Activated naive CD8-positive, alpha-beta T cell treated with anti-CD3 and anti-CD28 coated beads for 36 hours (primary cell): ENCODE results near the gene ALAS1. TPM values are rescaled to one million over a fixed set of nuclear protein-coding genes. Genes with fewer than 3 reads are reported as not detected.

Experiments
- DNase-seq: peaks from one replicate; pipeline ENCODE4 v3.0.0; 2021
- H3K27ac Mint-ChIP-seq: one replicate; pipeline ENCODE4 v1.8.0; 2022; ENCODE audit warnings: mild to moderate bottlenecking, moderate library complexity, mixed read lengths
- H3K27me3 Mint-ChIP-seq: one replicate; pipeline ENCODE4 v1.8.0; 2022; ENCODE audit warnings: mild to moderate bottlenecking, mixed read lengths
- H3K36me3 Mint-ChIP-seq: one replicate; pipeline ENCODE4 v1.8.0; 2021; ENCODE audit warnings: mild to moderate bottlenecking, mixed read lengths
- H3K4me1 Mint-ChIP-seq: one replicate; pipeline ENCODE4 v1.8.0; 2021; ENCODE audit warnings: mixed read lengths
- H3K4me3 Mint-ChIP-seq: one replicate; pipeline ENCODE4 v1.8.0; 2022; ENCODE audit warnings: mild to moderate bottlenecking, moderate library complexity, mixed read lengths
- H3K9me3 Mint-ChIP-seq: one replicate; pipeline ENCODE4 v1.8.0; 2022; ENCODE audit warnings: mixed read lengths
- total RNA-seq, 2 experiments: library from RNA; stranded (reverse); gene quantifications; one replicate each; pipeline ENCODE4 v1.2.3, GENCODE V29; 2021

Gene ALAS1
- total RNA-seq, 2 experiments from 2014 or later = 59.4 to 63.0 TPM

- H3K4me1 Mint-ChIP-seq = peaks cover 4% of the 10 kb centered on the region
- H3K27me3 Mint-ChIP-seq = no peaks in the 10 kb centered on the region
- no peaks in the 10 kb centered on the region for H3K9me3 Mint-ChIP-seq
- H3K36me3 Mint-ChIP-seq = no peaks in the 10 kb centered on the region
- no peak for DNase-seq
- H3K27ac Mint-ChIP-seq = no peak overlapping the region
- H3K4me3 Mint-ChIP-seq = no peak overlapping the region
These were observed 12.1 kb upstream of the ALAS1 start for GRCh38 chr3:52185837-52186236.

GRCh38 chr3:52186729-52187128, 11.2 kb upstream of the ALAS1 start:
- no peak for DNase-seq
- Mint-ChIP-seq H3K9me3 (no peaks in the 10 kb centered on the region), H3K4me3 (no peak overlapping the region), H3K4me1 (peaks cover 4% of the 10 kb centered on the region), H3K36me3 (no peaks in the 10 kb centered on the region), H3K27ac (no peak overlapping the region), H3K27me3 (no peaks in the 10 kb centered on the region)

- Mint-ChIP-seq H3K27ac (no peak overlapping the region), H3K4me1 (peaks cover 4% of the 10 kb centered on the region)
- no peak for DNase-seq
These were observed 9.4 kb upstream of the ALAS1 start for GRCh38 chr3:52188556-52188955.

GRCh38 chr3:52190294-52191074, 7.5 kb upstream of the ALAS1 start:
- no peaks in the 10 kb centered on the region for H3K36me3 Mint-ChIP-seq
- no peaks in the 10 kb centered on the region for H3K27me3 Mint-ChIP-seq
- H3K4me3 Mint-ChIP-seq = no peak overlapping the region
- DNase-seq = no peak
- peaks cover 4% of the 10 kb centered on the region for H3K4me1 Mint-ChIP-seq
- no peak overlapping the region for H3K27ac Mint-ChIP-seq
- no peaks in the 10 kb centered on the region for H3K9me3 Mint-ChIP-seq

More at GRCh38 chr3:52188556-52188955, 9.4 kb upstream of the ALAS1 start:
- Mint-ChIP-seq H3K36me3 (no peaks in the 10 kb centered on the region), H3K27me3 (no peaks in the 10 kb centered on the region), H3K4me3 (no peak overlapping the region), H3K9me3 (no peaks in the 10 kb centered on the region)

GRCh38 chr3:52191663-52192062, 6.3 kb upstream of the ALAS1 start:
- peaks cover 12% of the 10 kb centered on the region for H3K4me1 Mint-ChIP-seq
- no peaks in the 10 kb centered on the region for H3K27me3 Mint-ChIP-seq
- H3K4me3 Mint-ChIP-seq = no peak overlapping the region
- no peaks in the 10 kb centered on the region for H3K9me3 Mint-ChIP-seq
- no peak for DNase-seq
- no peak overlapping the region for H3K27ac Mint-ChIP-seq
- no peaks in the 10 kb centered on the region for H3K36me3 Mint-ChIP-seq

GRCh38 chr3:52193065-52193464, 4.9 kb upstream of the ALAS1 start:
- Mint-ChIP-seq H3K27me3 (no peaks in the 10 kb centered on the region), H3K4me3 (no peak overlapping the region), H3K4me1 (peaks cover 18% of the 10 kb centered on the region), H3K27ac (no peak overlapping the region), H3K36me3 (no peaks in the 10 kb centered on the region), H3K9me3 (no peaks in the 10 kb centered on the region)
- no peak for DNase-seq

GRCh38 chr3:52194485-52195290, 3.3 kb upstream of the ALAS1 start:
- peaks cover 28% of the 10 kb centered on the region for H3K4me1 Mint-ChIP-seq
- no peaks in the 10 kb centered on the region for H3K9me3 Mint-ChIP-seq
- no peak overlapping the region for H3K4me3 Mint-ChIP-seq
- no peak overlapping the region for H3K27ac Mint-ChIP-seq
- H3K36me3 Mint-ChIP-seq = peaks cover 5% of the 10 kb centered on the region
- no peak for DNase-seq
- H3K27me3 Mint-ChIP-seq = peaks cover 4% of the 10 kb centered on the region

GRCh38 chr3:52195291-52195597, 2.7 kb upstream of the ALAS1 start:
- no peak for DNase-seq
- Mint-ChIP-seq H3K9me3 (no peaks in the 10 kb centered on the region), H3K36me3 (peaks cover 7% of the 10 kb centered on the region), H3K4me3 (no peak overlapping the region), H3K27ac (no peak overlapping the region), H3K4me1 (peaks cover 31% of the 10 kb centered on the region), H3K27me3 (peaks cover 4% of the 10 kb centered on the region)

- Mint-ChIP-seq H3K27ac (peak overlapping the region; percentile 38), H3K27me3 (peaks cover 4% of the 10 kb centered on the region), H3K9me3 (no peaks in the 10 kb centered on the region), H3K4me3 (no peak overlapping the region), H3K36me3 (peaks cover 10% of the 10 kb centered on the region), H3K4me1 (peaks cover 34% of the 10 kb centered on the region)
- no peak for DNase-seq
These were observed 2.1 kb upstream of the ALAS1 start for GRCh38 chr3:52195823-52196331.

- Mint-ChIP-seq H3K9me3 (no peaks in the 10 kb centered on the region), H3K4me1 (peaks cover 43% of the 10 kb centered on the region), H3K4me3 (no peak overlapping the region), H3K27me3 (peaks cover 4% of the 10 kb centered on the region), H3K27ac (no peak overlapping the region), H3K36me3 (peaks cover 19% of the 10 kb centered on the region)
- DNase-seq = no peak
These were observed 983 bp upstream of the ALAS1 start for GRCh38 chr3:52196977-52197376.

- Mint-ChIP-seq H3K27ac (peak overlapping the region; percentile 89), H3K4me1 (peaks cover 48% of the 10 kb centered on the region), H3K27me3 (peaks cover 4% of the 10 kb centered on the region)
These were observed 490 bp upstream of the ALAS1 start for GRCh38 chr3:52197499-52197841.

GRCh38 chr3:52198643-52199608, 966 bp downstream of the ALAS1 start:
- H3K9me3 Mint-ChIP-seq = no peaks in the 10 kb centered on the region
- DNase-seq = no peak
- peaks cover 4% of the 10 kb centered on the region for H3K27me3 Mint-ChIP-seq
- H3K36me3 Mint-ChIP-seq = peaks cover 34% of the 10 kb centered on the region
- peaks cover 56% of the 10 kb centered on the region for H3K4me1 Mint-ChIP-seq
- H3K4me3 Mint-ChIP-seq = peak overlapping the region; percentile 99
- peak overlapping the region; percentile 93 for H3K27ac Mint-ChIP-seq

More at GRCh38 chr3:52197499-52197841, 490 bp upstream of the ALAS1 start:
- H3K36me3 Mint-ChIP-seq = peaks cover 24% of the 10 kb centered on the region
- H3K4me3 Mint-ChIP-seq = peak overlapping the region; percentile 99
- DNase-seq = no peak
- H3K9me3 Mint-ChIP-seq = no peaks in the 10 kb centered on the region

- no peak for DNase-seq
- Mint-ChIP-seq H3K9me3 (no peaks in the 10 kb centered on the region), H3K27me3 (peaks cover 4% of the 10 kb centered on the region), H3K4me1 (peaks cover 68% of the 10 kb centered on the region), H3K4me3 (no peak overlapping the region), H3K36me3 (peaks cover 51% of the 10 kb centered on the region), H3K27ac (no peak overlapping the region)
These were observed 3.2 kb downstream of the ALAS1 start for GRCh38 chr3:52200981-52201679.

GRCh38 chr3:52202384-52203077, 4.6 kb downstream of the ALAS1 start:
- H3K9me3 Mint-ChIP-seq = no peaks in the 10 kb centered on the region
- peaks cover 61% of the 10 kb centered on the region for H3K4me1 Mint-ChIP-seq
- H3K27ac Mint-ChIP-seq = peak overlapping the region; percentile 73
- no peak overlapping the region for H3K4me3 Mint-ChIP-seq
- DNase-seq = no peak
- peaks cover 59% of the 10 kb centered on the region for H3K36me3 Mint-ChIP-seq
- H3K27me3 Mint-ChIP-seq = peaks cover 4% of the 10 kb centered on the region
